SK-N-SH treated with all-trans-retinoic acid at 6 μM for 48 hours (cell line): Measurements from ENCODE around the gene SMYD5.

Source experiments
- ATAC-seq: fragments of 200-7000 bp; cut with Tn5 transposase; 3 replicates; pipeline ENCODE4 v1.9.1; 2020; ENCODE audit warnings: mild to moderate bottlenecking, moderate library complexity
- CREB5 ChIP-seq: fragments of 250-450 bp; sonication (Bioruptor Pico); IDR thresholded peaks from 2 replicates; pipeline ENCODE4 v1.5.1; 2020; ENCODE audit warnings: low read depth, mild to moderate bottlenecking, moderate library complexity
- CSRNP3 ChIP-seq: fragments of 250-450 bp; sonication (Bioruptor Pico); IDR thresholded peaks from 2 replicates; pipeline ENCODE4 v1.5.1; 2021; ENCODE audit warnings: mild to moderate bottlenecking, moderate library complexity
- OSR1 ChIP-seq: fragments of 250-450 bp; sonication (Bioruptor Pico); IDR thresholded peaks from 2 replicates; pipeline ENCODE4 v1.8.0; 2022; ENCODE audit warnings: moderate library complexity, mild to moderate bottlenecking, inconsistent platforms
- POU6F1 ChIP-seq: fragments of 250-450 bp; sonication (Bioruptor Pico); IDR thresholded peaks from 2 replicates; pipeline ENCODE4 v1.8.0; 2021; ENCODE audit warnings: low read depth, mild to moderate bottlenecking, moderate library complexity, borderline replicate concordance
- RARB ChIP-seq: fragments of 250-450 bp; sonication (Bioruptor Pico); IDR thresholded peaks from 2 replicates; pipeline ENCODE4 v1.8.0; 2021; ENCODE audit warnings: mild to moderate bottlenecking, moderate library complexity
- SNAI2 ChIP-seq: fragments of 250-450 bp; sonication (Bioruptor Pico); IDR thresholded peaks from 2 replicates; pipeline ENCODE4 v1.5.0; 2020; ENCODE audit warnings: mild to moderate bottlenecking, moderate library complexity
- TOX ChIP-seq: fragments of 250-450 bp; sonication (Bioruptor Pico); IDR thresholded peaks from 2 replicates; pipeline ENCODE4 v1.8.0; 2021; ENCODE audit warnings: mild to moderate bottlenecking, moderate library complexity, borderline replicate concordance
- ZC3H10 ChIP-seq: fragments of 250-450 bp; sonication (Bioruptor Pico); IDR thresholded peaks from 2 replicates; pipeline ENCODE4 v1.5.1; 2021; ENCODE audit warnings: mild to moderate bottlenecking, moderate library complexity
- ZFP3 ChIP-seq: fragments of 250-450 bp; sonication (Bioruptor Pico); IDR thresholded peaks from 2 replicates; pipeline ENCODE4 v1.5.0; 2020; ENCODE audit warnings: mild to moderate bottlenecking, moderate library complexity
- ZNF70 ChIP-seq: fragments of 450-650 bp; formaldehyde crosslinking; IDR thresholded peaks from 2 replicates; pipeline ENCODE4 v1.5.0; 2020; ENCODE audit warnings: mild to moderate bottlenecking, moderate library complexity
- ZNF8 ChIP-seq: fragments of 450-650 bp; formaldehyde crosslinking; IDR thresholded peaks from 2 replicates; pipeline ENCODE4 v1.5.0; 2020; ENCODE audit warnings: mild to moderate bottlenecking, moderate library complexity
- TF ChIP-seq, protein P1 (sequence below): fragments of 250-450 bp; sonication (Bioruptor Pico); IDR thresholded peaks from 2 replicates; pipeline ENCODE4 v1.8.0; 2020; ENCODE audit warnings: mild to moderate bottlenecking, moderate library complexity, borderline replicate concordance
- TF ChIP-seq, protein P2 (sequence below): fragments of 250-450 bp; sonication (Bioruptor Pico); IDR thresholded peaks from 2 replicates; pipeline ENCODE4 v1.5.0; 2020; ENCODE audit warnings: mild to moderate bottlenecking, moderate library complexity

Gene SMYD5

GRCh38 chr2:73232403-73233153 lies 18.5 kb downstream of the SMYD5 start:
- TF ChIP-seq CSRNP3 (CRISPR knock-in tag) = no peak
- TF ChIP-seq POU6F1 (CRISPR knock-in tag) = no peak
- TF ChIP-seq, protein P1, sequence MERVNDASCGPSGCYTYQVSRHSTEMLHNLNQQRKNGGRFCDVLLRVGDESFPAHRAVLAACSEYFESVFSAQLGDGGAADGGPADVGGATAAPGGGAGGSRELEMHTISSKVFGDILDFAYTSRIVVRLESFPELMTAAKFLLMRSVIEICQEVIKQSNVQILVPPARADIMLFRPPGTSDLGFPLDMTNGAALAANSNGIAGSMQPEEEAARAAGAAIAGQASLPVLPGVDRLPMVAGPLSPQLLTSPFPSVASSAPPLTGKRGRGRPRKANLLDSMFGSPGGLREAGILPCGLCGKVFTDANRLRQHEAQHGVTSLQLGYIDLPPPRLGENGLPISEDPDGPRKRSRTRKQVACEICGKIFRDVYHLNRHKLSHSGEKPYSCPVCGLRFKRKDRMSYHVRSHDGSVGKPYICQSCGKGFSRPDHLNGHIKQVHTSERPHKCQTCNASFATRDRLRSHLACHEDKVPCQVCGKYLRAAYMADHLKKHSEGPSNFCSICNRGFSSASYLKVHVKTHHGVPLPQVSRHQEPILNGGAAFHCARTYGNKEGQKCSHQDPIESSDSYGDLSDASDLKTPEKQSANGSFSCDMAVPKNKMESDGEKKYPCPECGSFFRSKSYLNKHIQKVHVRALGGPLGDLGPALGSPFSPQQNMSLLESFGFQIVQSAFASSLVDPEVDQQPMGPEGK (CRISPR knock-in tag) = no peak
- no peak for ATAC-seq

GRCh38 chr2:73233154-73233931 lies 19.3 kb downstream of the SMYD5 start, which contains the start of gene PRADC1:
Gene PRADC1 (minus strand): TSS chr2:73233239. CDS start chr2:73233160, 79 bp downstream.
- ATAC-seq = peak; percentile 94
- TF ChIP-seq ZC3H10 (CRISPR knock-in tag) (no peak), ZNF70 (CRISPR knock-in tag) (no peak), ZNF8 (CRISPR knock-in tag) (no peak), OSR1 (no peak), CREB5 (no peak), SNAI2 (CRISPR knock-in tag) (no peak), RARB (CRISPR knock-in tag) (no peak), TOX (CRISPR knock-in tag) (no peak)
- TF ChIP-seq, protein P1 (CRISPR knock-in tag) = no peak

- TF ChIP-seq, protein P2, sequence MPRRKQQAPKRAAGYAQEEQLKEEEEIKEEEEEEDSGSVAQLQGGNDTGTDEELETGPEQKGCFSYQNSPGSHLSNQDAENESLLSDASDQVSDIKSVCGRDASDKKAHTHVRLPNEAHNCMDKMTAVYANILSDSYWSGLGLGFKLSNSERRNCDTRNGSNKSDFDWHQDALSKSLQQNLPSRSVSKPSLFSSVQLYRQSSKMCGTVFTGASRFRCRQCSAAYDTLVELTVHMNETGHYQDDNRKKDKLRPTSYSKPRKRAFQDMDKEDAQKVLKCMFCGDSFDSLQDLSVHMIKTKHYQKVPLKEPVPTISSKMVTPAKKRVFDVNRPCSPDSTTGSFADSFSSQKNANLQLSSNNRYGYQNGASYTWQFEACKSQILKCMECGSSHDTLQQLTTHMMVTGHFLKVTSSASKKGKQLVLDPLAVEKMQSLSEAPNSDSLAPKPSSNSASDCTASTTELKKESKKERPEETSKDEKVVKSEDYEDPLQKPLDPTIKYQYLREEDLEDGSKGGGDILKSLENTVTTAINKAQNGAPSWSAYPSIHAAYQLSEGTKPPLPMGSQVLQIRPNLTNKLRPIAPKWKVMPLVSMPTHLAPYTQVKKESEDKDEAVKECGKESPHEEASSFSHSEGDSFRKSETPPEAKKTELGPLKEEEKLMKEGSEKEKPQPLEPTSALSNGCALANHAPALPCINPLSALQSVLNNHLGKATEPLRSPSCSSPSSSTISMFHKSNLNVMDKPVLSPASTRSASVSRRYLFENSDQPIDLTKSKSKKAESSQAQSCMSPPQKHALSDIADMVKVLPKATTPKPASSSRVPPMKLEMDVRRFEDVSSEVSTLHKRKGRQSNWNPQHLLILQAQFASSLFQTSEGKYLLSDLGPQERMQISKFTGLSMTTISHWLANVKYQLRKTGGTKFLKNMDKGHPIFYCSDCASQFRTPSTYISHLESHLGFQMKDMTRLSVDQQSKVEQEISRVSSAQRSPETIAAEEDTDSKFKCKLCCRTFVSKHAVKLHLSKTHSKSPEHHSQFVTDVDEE (CRISPR knock-in tag) = no peak
- TF ChIP-seq POU6F1 (CRISPR knock-in tag) (0 out of 2 replicates have a peak, but pooled peaks have one; percentile 60), ZFP3 (CRISPR knock-in tag) (peak; percentile 80)
- peak; percentile 87 for ATAC-seq
Measured at GRCh38 chr2:73233932-73234832, 20.1 kb downstream of the SMYD5 start, which contains the start of gene CCT7. Gene CCT7 (plus strand): TSS chr2:73234308. CDS start chr2:73234379, 71 bp downstream.
